ENCODE data around the gene PRDM8.
"Not testable (repeated sequence)": the region's sequence is repeated elsewhere in the genome, so short reads cannot be mapped to it uniquely, and the experiment has no call there.

The PRDM8 gene

DNA sequence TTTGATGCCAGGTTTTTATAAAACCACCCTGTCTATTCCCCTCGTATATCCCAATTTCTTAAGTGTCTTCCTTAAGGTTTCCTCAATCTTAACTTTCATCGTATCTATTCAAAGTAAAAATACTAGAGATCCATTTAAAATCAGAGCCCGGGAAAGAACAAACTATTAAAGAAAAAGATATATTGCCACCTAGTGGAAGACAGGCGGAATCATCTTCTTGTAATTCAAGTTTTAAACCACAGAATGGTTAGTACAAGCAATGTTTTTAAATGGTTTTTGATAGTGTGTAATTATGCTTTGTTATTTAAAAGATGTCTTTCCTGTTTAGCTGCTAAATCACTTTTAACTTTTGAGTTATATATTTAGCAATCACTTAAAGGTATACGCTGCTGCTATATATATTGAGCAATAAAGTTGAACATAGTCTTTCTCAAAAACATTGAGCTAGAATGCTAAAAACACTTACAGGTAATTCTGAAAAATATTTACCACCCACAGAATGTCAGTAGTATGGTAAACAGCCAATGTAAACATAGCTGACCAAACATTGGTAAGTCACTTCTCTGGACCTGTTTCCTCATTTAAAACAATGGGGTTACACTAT is 18.2 kb downstream of the PRDM8 start:
- peak; percentile 45 for DNase-seq
- in situ Hi-C loops (cut with MboI; ENCODE audit: low pct_unique_long_range_greater_than_20kb, low sequenced_read_pairs), result no loop called here

DNA sequence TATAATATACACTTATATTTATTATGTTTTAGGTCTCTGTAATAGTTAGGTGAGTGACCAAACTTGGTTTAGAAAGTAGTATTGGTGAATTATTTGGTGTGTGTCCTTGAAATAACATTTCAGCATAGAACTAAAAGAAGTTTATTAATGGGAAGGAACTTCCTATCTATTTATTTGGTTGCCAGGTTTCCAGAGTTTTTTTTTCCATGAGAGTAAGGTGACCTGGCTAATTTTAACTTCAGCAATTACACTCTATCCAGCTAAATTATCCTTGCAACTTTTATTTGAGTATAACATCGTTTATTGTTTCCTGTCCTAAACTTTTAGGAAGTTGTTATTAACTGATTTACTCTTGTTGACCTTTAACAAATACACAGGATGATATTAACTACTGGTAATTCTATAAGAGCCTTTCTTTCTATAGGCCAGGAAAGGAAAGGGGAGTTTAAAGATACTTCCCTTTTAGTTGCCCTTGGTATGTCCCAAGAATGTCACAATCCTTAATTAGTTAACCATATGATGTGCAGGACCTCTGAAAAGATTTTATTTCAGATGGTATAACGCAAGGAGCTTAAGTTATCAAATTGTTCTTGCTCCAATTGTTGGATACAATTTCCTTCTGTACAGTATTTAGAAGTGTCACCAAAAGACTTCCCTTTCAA is 18.9 kb downstream of the PRDM8 start:
- in situ Hi-C loops (cut with MboI; ENCODE audit: low pct_unique_long_range_greater_than_20kb, low sequenced_read_pairs), result no loop called here
- peak; percentile 35 for DNase-seq

DNA sequence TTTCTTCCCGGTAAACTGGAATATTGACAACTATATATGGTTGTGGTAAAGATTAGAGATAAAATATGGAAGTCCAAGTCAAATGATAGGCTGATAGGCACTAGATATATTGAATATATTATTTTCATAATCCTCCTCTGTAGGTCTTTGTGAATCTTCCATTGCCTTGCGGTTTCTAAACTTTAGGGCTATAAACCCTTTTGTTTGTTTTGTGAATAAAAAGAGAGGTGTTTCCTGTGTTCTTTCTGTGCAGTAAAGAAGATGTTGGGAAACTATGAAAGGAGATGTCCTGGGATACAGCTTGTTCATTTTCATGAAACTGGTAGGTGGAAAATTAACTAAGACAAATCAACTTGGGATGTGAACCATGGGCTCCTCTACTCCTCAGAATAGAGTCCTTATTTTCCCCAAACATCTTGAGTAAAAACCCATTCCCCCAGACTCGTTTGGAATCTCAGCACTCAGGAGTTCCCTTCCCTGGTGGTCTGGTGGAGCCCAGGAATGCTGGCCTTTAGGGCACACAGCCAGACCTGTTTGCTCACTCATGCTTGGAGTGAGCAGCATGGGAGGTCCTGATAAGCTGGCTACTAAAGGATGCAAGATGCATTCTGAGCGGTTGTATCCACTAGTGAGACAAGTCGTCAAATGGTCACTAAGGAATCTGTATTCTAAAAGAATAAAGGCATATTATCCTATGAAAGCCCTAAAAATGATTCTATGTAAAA is 22.2 kb downstream of the PRDM8 start:
- no peak for DNase-seq
- in situ Hi-C loops (cut with MboI; ENCODE audit: low pct_unique_long_range_greater_than_20kb, low sequenced_read_pairs), result no loop called here

DNA sequence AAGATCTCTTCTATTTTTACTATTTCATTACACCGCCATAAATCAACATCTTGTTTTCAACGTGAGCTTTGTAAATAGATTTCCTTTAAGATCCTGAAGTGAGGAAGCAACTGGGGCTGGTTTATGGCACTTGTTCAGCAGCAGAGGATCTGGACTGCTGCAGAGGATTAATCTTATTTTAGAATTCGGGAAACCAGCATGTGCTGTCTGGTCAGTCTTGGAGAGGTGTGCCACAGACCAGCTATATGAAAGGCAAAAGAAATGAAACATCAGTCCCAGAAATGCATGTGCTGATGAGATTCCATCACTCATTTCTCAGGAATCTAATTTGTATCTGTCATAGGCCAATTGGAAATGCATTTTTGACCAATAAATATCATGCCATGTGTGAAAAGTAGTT is 23.4 kb downstream of the PRDM8 start:
- in situ Hi-C loops (cut with MboI; ENCODE audit: low pct_unique_long_range_greater_than_20kb, low sequenced_read_pairs), result no loop called here
- no peak for DNase-seq

GRCh38 chr4:80221161-80221560 is 23.9 kb downstream of the PRDM8 start:
- DNase-seq, result peak; percentile 23
- in situ Hi-C loops (cut with MboI; ENCODE audit: low pct_unique_long_range_greater_than_20kb, low sequenced_read_pairs), result no loop called here

GRCh38 chr4:80225595-80225994 is 28.3 kb downstream of the PRDM8 start:
- DNase-seq, result no peak
- in situ Hi-C loops (cut with MboI; ENCODE audit: low pct_unique_long_range_greater_than_20kb, low sequenced_read_pairs), result no loop called here

DNA sequence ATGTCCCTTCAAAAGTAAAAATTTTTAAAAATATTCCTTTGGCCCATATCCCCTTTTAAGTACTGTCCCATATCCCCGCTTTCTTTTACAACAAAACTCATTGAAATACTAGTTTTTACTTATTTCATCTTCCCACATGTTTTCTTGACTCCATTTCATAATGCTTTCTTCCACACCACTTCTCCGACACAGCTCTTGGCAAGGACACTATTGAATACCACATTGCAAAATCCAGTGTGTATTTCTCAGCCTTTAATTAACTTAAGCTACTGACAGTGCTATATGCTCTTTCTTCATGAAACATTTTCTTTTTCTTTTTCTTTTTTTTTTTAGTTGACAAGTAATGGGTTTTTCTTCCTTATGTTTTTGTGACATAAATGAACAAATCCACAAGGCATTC is 28.8 kb downstream of the PRDM8 start:
- in situ Hi-C loops (cut with MboI; ENCODE audit: low pct_unique_long_range_greater_than_20kb, low sequenced_read_pairs), result no loop called here

DNA sequence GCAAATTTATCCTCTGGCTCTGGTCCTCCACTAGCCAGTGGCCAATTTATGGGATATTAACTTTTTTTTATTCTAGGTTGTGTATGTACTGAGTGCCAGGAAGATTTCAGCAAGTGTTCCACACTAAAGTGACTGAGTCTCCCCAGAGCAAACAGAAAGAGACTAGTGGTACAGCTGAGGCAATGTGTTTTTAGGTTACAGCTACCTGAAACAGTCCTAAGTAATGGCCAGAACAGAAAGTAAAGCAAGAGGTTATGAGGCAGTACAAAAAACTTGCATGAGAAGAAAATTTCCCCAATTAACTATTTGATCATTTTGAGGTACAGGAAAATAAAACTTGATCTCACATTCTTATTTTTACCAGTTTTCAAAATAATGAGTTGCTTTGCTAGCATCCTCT is 31.2 kb downstream of the PRDM8 start:
- no peak for DNase-seq
- in situ Hi-C loops (cut with MboI; ENCODE audit: low pct_unique_long_range_greater_than_20kb, low sequenced_read_pairs), result no loop called here

More for the DNA sequence above, 28.8 kb downstream of the PRDM8 start:
- DNase-seq, result no peak

DNA sequence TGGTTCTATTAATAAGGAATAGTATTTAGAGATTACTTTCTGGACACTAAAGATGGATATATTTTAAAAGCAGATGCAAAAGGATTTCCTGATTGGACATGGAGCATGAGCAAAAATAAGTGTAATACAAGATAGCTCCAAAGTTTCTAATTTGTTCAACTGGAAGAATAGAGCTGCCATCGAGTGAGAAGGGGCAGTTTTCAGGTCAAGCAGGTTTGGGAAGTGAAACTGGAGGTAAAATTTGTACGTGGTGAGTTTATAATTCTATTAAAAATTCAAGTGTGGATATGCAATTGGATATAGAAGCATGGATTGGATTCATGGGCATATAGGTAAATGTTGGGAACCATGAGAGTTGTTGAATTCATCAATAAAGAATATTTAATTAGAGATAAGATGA is 31.8 kb downstream of the PRDM8 start:
- no peak for DNase-seq
- in situ Hi-C loops (cut with MboI; ENCODE audit: low pct_unique_long_range_greater_than_20kb, low sequenced_read_pairs), result no loop called here

- no peak for DNase-seq
- in situ Hi-C loops (cut with MboI; ENCODE audit: low pct_unique_long_range_greater_than_20kb, low sequenced_read_pairs), result no loop called here
Measured at GRCh38 chr4:80229590-80229989, 32.3 kb downstream of the PRDM8 start.

GRCh38 chr4:80231180-80231579 is 33.9 kb downstream of the PRDM8 start:
- no peak for DNase-seq
- in situ Hi-C loops (cut with MboI; ENCODE audit: low pct_unique_long_range_greater_than_20kb, low sequenced_read_pairs), result no loop called here

- in situ Hi-C loops (cut with MboI; ENCODE audit: low pct_unique_long_range_greater_than_20kb, low sequenced_read_pairs), result no loop called here
- DNase-seq, result no peak
Measured at GRCh38 chr4:80232707-80233370, 35.5 kb downstream of the PRDM8 start.

DNA sequence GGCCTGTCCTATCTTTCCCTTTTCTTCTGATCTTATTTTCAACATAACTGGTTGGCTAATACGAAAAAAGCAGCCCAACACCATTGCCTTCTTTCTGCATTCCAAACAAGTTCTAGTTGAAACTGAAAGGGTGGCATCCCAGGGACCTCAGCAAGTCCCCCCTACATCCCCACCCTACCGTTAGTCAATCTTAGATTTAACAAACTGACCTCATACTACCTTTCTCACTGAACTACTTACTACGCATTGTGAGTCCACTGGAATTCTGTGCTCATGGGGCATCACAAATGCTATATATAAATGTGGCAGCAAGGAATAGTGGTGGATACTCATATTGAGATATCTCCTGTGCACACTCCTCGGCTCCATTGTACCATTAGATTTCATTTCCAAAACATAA is 36.1 kb downstream of the PRDM8 start:
- in situ Hi-C loops (cut with MboI; ENCODE audit: low pct_unique_long_range_greater_than_20kb, low sequenced_read_pairs), result no loop called here

DNA sequence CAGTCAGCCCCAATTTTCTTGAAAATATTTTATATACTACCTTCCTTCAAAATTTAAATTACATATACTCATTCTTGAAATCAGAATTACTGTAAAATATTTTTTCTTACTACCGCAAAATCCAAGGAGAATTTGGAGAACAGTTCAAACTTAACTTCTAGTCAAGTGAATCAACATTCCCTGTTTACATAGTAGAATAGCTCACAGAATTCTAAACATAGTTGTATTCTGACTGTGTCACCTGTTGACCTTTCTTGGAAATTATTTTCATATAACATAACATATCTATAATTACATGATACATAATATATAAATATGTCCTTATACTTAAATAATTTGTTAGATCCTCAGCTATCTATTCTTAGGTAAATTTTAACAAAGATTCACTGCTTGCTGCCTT is 38.1 kb downstream of the PRDM8 start:
- in situ Hi-C loops (cut with MboI; ENCODE audit: low pct_unique_long_range_greater_than_20kb, low sequenced_read_pairs), result no loop called here
- no peak for DNase-seq

More for the DNA sequence above, 36.1 kb downstream of the PRDM8 start:
- DNase-seq, result no peak

DNA sequence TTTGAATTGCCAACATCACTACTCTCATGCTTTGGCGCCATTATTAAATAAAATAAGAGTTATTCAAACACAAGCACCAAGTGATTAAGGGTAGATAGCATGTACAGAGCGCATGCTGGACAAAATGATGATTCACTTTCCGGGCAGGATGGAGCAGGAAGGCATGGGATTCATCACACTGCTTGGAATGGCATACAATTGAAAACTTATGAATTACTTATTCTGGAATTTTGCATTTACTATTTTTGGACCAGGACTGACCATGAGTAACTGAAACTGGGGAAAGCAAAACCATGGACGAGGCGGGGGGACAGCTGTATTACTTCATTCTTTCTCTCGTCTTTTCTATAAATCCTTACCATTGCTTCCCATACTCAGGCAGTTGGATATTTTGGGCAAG is 40.7 kb downstream of the PRDM8 start:
- in situ Hi-C loops (cut with MboI; ENCODE audit: low pct_unique_long_range_greater_than_20kb, low sequenced_read_pairs), result no loop called here

GRCh38 chr4:80239480-80240150 is 42.3 kb downstream of the PRDM8 start:
- in situ Hi-C loops (cut with MboI; ENCODE audit: low pct_unique_long_range_greater_than_20kb, low sequenced_read_pairs), result no loop called here

More for the DNA sequence above, 40.7 kb downstream of the PRDM8 start:
- DNase-seq, result no peak

DNA sequence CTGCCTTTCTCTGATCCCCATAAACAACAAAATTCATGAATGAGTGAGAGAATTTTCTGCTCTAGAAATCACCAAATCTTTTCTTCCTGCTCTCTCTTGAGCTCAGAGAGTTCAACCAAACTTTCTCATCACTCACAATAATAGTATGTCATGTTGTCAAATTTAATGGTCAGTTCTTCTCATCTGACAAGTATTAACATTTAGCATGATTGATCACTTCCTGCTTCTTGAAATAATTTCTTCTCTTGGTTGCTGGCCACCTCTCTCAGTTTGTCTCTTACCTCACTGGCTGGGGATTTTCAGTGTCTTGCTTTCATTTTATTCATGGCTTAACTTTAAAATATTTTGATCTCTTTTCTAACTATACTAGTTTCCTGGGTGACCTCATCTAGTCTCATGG is 43.7 kb downstream of the PRDM8 start:
- in situ Hi-C loops (cut with MboI; ENCODE audit: low pct_unique_long_range_greater_than_20kb, low sequenced_read_pairs), result no loop called here
- no peak for DNase-seq

More at GRCh38 chr4:80239480-80240150, 42.3 kb downstream of the PRDM8 start:
- no peak for DNase-seq

GRCh38 chr4:80243274-80244018 is 46.1 kb downstream of the PRDM8 start:
- in situ Hi-C loops (cut with MboI; ENCODE audit: low pct_unique_long_range_greater_than_20kb, low sequenced_read_pairs), result no loop called here
- no peak for DNase-seq

DNA sequence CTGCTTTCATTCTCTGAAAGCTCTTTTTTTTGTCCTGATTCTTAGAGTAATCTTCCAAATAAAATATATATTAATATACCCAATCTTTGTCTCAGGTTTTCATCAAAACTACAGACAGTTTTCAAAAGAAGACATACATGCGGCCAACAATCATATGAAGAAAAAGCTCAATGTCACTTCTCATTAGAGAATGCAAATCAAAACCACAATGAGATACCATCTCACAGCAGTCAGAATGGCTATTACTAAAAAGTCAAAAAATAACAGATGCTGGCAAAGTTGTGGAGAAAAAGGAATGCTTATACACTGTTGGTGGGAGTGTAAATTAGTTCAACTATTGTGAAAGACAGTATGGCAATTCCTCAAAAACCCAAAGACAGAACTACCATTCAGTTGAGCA is 50.2 kb downstream of the PRDM8 start:
- in situ Hi-C loops (cut with MboI; ENCODE audit: low pct_unique_long_range_greater_than_20kb, low sequenced_read_pairs); DNase-seq: not testable (repeated sequence)
